Fibroblast of gingiva (primary cell): ENCODE results near the gene OR10P1.
A peak's percentile ranks its signal among the peaks of the same experiment; 100 is the strongest.

ENCODE experiments used
- DNase-seq: peaks from one replicate; pipeline ENCODE4 v3.0.0-alpha.2; 2011; ENCODE audit warnings: low read depth

Gene OR10P1

DNA sequence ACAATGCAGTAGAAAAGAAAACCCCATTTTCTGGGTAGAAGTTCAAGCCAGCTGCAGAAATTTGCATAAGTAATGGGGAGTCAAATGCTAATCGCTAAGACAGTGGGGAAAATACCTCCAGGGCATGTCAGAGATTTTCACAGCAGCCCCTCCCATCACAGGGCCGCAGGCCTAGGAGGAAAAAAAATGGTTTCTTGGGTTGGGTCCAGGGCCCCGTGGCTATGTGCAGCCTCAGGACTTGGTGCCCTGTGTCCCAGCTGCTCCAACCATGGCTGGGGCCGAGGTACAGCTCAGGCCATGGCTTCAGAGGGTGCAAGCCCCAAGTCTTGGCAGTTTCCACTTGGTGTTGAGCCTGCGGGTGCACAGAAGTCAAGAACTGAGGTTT is 14.6 kb downstream of the OR10P1 start:
- no peak for DNase-seq

DNA sequence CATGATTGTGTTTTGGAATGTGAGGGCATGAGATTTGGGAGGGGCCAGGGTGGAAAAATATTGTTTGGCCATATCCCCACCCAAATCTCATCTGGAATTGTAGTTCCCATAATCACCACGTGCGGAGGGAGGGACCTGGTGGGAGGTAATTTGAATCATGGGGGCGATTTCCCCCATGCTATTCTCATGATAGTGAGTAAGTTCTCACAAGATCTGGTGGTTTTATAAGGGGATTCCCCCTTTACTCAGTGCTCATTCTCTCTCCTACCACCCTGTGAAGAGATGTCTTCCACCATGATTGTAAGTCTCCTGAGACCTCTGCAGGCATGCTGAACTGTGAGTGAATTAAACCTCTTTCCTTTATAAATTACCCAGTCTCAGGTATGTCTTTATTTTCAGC is 15.7 kb downstream of the OR10P1 start:
- DNase-seq = no peak

DNA sequence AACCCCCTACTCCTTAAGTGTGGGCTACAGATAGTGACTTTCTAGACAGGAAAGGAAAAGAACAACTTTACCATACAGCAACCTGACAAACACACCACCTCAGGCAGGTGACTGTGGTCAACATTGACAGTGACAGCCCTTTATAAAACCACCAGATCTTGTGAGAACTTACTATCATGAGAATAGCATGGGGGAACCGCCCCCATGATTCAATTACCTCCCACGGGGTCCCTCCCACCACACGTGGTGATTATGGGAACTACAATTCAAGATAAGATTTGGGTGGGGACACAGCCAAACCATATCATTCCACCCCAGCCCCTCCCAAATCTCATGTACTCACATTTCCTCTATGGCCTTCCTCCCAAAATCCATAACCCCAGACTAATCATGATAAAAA is 16.3 kb downstream of the OR10P1 start:
- no peak for DNase-seq

DNA sequence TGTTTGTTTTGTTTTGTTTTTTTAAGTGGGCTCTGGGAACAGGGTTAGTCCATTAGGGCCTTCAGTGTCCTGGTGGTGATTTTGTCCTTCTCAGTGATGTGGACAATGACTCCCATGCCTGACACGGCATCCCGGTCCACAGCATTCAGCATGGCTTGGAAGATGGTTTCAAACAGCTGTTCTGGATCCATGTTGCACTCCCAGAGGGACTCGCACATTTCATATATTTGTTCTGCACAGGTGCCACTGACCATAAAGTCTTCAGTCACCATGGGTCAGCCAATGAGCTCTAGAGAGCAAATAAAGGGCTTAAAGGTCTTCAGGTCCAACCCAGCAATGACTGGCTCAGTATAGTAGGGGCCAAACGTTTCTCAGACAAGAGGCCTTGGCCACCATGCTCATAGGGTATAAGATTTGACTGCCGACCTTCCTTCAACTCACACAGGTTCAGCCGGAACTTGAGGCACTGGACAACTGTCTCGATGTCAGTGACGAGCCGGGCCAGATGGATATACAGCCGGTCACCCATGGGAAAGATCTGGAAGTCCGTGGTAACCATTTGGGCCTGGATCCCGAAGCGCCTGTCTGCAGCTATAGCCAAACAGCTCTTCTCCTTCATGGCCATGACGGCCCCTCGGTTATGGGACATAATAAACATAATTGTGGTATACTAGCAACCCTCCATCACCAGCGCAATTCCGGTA is 18.0 kb downstream of the OR10P1 start:
- no peak for DNase-seq

DNA sequence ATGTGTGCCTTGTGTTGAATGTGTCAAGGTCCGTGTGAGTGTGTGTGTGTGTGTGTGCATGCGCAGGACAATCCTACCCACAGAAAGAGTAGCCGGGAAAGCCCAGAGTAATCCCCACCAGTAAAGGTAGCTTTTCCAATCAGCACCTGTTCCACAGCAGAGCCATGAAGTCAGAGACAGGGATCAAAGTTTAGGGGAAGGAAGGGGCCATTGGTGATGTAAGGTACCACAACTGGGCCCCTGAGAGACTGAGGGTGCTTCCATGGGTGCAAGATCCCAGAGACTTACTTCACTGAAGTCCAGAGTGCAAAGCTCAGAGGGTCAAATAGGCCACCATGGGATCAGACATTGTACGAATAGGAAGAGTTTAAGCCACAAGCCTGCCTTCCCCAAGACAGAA is 20.5 kb downstream of the OR10P1 start:
- no peak for DNase-seq

DNA sequence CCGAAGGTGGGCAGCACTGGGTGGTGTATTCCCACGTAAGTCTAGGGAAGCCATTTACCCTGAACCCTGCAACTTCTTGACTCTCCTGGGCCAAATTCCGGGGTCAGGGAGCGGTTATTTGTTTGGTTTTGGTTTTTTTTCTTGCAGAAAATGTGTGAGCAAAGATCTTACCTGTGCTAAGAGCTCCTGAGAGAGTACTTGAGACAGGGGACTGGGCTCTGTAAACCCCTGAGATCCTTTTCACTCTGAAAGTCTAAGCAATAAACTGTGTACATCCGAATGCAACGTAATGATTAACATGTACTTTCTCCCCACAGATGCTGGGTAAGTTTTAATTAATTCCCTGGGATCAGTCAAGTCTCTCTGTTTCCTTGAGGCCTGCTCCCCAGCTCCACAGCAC is 21.5 kb downstream of the OR10P1 start:
- DNase-seq = no peak

DNA sequence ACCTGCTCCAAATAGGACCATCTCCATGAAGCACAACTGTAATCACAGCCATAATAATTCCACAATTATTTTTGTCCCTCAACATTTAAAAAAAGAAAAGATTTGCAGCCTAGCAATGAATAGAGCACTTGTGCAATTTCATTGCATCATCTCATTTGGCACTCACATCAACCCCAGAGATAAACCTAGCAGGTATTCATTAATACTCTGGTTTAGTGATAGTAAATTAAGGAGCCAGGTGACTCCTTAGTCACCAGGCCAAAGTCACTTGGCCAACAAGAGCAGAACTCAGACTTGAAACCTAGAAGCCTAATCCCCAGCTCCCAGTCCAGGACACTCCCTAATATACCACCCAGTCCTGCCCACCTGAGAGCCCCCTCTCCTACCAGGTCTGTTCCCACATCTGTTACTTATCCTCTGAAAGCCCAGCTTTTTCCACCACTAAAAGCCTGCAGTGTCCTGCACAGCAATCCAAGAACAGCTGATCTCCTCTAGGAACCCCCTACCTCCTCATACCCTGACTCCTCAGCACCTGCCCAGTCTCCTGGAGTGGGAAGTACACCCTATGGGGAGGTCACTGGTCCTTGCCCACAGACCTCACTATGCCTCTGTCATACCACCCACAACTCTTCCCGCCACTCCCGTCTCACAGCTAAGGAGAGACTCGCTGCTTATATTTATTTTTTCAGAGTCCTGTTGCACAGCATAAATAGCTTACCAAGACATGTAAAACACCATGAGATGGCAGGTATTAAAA is 22.1 kb downstream of the OR10P1 start:
- DNase-seq = no peak

DNA sequence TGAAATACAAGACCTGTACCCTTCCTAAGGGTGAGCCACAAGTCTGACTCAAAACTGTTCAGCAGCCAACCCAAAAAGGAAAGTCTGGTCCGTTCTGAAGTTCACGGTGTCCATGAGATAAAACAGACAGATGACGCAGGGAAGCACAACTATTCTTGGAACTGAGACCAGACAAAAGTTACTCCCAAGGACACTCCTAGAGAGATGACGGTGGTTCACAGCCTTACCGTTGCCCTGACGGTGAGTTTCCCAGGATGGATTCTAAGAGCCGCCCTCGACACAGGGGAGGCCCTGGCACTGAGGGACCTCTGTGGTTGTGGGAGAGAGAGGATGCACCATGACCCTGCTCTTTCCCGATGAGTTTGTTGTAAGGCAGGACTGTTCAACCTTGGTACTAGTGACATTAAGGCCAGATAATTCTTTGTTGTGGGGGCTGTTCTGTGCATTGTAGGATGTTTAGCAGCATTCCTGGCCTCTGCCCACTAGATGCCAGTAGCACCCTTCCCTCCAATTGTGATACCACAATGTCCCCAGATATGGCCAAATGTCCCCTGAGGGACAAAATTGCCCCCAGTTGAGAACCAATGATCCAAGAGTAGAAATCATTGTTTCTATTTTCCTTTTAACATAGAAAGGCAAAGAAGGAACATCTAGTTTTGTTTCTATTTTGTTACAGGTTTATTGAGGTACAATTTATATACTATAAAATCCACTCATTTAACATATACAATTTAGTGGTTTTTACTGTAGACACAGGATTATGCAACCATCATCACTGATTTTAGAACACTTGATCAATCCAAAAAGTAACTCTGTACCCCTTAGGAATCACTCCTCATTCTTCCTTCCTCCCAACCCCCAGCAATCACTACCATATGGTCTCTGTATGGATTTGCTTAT is 23.0 kb downstream of the OR10P1 start:
- DNase-seq = no peak

DNA sequence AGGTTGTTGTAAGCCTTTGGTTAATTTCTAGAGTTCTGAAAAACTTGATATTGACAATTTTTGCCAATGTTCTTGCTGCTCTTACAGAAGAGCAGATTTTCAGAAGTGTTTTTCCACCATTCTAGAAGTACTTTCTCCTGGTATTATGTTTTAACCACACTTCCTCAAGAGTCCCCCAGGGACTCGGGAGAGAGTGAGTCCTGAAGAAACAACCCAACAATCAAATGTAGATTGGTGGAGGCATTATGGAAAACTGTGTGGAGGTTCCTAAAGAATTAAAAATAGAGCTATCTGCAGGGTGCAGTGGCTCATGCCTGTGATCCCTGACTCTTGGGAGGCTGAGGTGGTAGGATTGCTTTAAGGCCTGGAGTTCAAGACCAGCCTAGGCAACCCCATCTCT is 26.7 kb downstream of the OR10P1 start:
- no peak for DNase-seq

DNA sequence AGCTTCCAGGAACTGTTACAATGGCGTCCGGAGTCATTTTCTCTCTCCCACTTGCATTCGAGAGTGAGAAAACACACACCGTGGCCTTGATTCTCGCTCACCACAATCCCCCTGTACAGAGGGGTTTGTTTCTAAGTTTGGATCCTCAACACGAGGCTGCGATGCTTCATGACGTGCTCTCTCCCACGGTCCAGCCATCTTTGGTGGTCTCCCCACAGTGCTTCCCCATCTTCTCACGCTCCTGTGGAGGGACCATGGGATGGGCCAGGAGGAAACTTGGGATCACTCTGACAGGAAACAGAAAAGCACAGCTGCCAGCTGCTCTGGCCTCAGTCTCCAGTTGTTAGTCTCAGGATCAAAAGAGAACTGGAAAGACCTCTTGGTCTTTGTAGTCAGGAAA is 28.1 kb downstream of the OR10P1 start:
- no peak for DNase-seq

DNA sequence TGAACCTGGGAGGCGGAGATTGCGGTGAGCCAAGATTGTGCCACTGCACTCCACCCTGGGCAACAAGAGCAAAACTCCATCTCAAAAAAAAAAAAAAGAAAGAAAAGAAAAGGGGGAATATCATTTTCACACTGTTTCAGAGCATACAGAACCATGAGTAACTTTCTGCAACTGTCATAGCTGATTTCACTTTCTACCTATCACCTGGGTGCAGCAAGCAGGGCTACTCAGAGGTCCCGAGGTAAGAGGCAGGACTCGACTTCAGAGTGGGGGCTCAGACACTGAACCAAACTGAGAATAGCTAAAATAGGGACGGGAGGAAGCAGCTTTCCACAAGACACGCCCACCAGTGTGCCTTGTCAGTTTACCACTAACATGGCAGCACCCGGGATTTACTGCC is 29.8 kb downstream of the OR10P1 start:
- no peak for DNase-seq

DNA sequence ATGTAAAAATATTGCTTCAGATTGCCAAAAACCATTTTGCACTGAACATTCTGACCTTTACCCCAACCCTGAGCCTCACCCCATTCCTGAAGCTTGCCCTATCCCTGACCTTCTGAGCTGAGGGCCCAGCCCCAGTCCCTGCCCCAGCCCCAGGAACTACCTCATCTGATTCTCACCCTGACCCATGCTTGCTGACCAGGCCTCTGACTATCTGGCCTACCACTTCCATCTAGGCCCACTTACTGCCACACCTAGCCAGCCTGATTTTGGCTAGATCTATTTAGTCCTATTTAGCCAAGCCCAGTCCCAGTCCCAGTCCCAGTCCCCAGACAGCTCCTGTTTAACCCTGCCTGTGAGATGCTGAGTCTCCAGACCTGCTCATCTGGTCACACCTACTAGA is 33.6 kb downstream of the OR10P1 start:
- no peak for DNase-seq

DNA sequence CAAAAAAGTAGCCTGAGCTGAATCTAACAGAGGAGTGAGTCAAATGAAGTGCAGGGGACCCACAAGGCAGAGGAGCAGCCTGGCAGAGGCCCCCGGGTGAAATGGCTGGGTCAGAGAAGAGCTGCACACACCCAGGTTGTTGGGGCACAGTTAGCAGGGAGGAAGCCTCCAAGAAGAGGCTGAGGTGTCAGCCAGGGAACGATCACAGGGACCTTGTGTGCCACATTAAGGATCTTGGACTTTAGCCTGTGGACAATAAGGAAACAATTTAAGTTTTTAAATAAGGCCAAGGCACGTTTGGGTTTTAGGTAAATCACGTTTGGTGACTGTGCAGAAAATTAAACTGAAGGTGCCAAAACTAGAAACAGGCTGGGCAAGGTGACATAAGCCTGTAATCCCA is 35.1 kb downstream of the OR10P1 start:
- no peak for DNase-seq

DNA sequence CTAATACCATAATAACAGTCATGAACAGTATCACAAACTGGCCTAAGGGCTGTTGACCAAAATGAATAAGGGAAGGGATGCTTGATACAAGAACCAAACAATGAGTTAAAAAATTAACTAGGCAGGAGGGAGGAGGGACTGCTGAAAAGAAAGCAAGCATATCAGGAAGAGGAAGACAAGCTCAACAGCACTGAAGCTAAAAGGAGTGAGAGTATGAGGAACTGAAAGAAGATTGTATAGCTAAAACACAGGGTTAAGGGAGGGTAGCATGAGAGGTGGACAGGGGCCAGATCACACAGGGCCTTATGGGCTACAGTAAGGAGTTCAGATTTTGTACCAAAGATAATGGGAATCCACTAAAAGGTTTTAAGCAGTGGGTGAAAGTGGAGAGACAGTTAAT is 36.9 kb downstream of the OR10P1 start:
- DNase-seq = no peak

DNA sequence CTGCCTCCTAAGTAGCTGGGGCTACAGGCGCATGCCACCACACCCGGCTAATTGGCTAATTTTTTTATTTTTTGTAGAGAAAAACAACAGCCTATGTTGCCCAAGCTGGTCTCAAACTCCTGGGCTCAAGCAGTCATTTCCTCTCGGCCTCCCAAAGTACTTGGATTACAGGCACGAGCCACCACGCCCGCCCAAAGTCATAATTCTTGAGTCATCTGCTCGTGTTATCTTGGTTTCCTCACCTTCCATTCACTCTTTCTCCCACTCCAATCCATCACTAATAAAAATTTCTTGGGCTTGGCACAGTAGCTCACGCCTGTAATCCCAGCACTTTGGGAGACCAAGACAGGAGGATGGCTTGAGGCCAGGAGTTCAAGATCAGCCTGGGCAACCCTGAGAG is 39.0 kb downstream of the OR10P1 start:
- no peak for DNase-seq

DNA sequence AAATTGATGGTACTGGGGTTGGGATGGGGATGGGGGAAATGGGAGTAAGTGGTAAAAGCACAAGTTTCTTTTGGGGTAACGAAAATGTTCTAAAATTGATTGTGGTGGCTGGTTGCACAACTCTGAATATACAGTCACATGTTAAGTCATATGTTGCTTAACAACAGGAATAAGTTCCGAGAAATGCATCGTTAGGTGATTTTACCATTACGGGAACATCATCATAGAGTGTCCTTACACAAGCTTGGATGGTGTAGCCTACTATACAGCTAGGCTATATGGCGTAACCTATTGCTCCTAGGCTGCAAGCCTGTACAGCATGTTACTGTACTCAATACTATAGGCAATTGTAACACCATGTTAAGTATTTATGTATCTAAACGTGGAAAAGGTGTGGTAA is 40.0 kb downstream of the OR10P1 start:
- no peak for DNase-seq

DNA sequence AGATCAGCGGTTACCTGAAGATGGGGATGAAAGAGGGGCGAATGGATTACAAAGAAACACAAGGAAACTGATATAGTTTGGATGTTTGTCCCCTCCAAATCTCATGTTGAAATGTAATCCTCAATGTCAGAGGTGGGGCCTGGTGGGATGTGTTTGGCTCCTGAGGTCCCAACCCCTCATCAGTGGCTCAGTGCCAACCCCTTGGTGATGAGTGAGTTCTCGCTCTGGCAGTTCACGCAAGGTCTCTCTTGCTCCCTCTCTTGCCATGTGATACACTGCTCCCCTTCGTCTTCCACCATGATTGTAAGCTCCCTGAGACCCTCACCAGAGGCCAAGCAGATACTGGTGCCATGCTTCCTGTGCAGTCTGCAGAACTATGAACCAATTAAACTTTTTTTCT is 43.0 kb downstream of the OR10P1 start:
- DNase-seq = no peak

DNA sequence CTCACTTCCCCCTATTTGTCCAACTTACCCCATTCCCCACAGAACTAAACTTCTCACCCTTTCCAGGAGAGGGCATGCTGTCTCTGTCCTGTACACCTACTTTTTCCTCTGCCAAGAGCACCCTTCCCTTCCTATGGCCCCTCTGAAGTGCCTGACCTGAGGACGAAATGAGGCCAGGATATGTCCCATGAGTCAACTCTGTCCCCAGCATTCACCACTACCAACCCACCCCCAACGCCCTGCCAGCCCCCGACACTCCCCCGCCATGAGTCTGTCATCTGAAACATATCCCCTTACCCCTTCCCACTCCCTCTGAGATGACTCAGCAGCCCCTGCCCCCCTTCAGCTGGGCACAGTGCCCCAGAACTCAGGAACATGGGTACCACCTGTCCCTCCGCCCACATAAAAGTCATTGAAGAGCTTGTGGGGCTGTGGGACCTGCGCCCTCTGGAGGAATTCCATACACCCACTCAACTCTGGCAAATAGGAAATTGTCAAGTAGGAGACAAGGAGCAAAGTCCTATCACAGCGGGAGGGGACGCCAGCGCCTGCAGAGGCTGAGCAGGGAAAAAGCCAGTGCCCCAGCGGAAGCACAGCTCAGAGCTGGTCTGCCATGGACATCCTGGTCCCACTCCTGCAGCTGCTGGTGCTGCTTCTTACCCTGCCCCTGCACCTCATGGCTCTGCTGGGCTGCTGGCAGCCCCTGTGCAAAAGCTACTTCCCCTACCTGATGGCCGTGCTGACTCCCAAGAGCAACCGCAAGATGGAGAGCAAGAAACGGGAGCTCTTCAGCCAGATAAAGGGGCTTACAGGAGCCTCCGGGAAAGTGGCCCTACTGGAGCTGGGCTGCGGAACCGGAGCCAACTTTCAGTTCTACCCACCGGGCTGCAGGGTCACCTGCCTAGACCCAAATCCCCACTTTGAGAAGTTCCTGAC is 44.7 kb downstream of the OR10P1 start:
- peak; percentile 63 for DNase-seq

DNA sequence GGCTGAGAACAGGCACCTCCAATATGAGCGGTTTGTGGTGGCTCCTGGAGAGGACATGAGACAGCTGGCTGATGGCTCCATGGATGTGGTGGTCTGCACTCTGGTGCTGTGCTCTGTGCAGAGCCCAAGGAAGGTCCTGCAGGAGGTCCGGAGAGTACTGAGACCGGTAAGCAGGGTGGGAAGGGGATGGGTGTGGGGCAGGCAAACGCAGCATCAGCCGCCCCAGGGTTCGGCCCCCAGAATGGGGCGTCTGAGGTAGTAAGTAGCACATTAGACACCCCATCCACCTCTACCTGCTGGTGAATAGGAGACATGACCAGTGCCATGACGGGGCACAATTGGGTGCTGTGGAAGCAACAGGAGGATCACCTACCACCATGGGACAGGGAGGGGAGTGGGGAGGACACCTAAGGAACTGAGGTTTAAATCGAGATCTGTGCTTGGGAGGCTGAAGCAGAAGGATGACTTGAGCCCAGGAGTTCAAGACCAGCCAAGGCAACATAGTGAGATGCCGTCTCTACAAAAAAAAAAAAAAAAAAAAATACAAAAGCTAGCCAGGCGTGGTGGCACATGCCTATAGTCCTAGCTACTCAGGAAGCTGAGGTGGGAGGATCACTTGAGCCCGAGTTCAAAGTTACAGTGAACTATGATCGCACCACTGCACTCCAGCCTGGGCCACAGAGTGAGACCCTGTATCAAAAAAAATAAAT is 45.5 kb downstream of the OR10P1 start:
- no peak for DNase-seq

DNA sequence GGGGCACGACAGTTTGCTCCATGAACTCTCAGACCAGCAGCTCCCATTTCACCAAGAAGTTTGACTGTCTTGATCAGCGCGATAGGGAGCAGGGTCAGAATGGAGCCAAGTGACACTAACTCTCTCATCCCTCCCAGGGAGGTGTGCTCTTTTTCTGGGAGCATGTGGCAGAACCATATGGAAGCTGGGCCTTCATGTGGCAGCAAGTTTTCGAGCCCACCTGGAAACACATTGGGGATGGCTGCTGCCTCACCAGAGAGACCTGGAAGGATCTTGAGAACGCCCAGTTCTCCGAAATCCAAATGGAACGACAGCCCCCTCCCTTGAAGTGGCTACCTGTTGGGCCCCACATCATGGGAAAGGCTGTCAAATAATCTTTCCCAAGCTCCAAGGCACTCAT is 47.0 kb downstream of the OR10P1 start:
- DNase-seq = no peak

DNA sequence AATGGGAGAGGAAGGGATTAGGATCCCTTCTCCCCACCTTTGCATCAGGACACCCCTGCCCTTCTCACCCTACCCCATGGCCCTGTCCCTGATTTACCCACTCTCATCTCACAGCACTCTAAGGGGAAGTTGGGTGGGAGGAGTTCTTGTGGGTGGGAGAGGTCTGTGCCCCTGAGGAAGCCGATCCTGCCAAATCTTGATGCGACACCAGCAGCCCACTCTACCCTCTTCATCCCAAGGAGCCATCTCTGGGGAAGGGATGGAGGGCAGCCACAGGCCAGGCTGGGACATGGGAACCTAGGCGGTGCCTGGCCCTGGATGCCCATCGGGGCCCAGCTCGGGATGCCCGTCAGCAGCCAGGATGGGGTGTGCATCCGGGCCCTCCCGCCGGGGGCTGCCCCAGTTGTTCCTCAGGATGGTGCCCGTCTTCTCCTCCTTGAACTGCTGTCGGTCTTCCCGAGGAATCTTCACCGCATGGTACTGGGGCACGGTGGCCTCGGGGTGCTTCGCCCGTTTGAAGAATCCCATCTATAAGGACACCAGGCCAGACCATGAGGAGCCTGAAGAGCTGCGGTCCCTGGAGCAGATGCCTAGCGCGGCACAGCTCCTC is 48.2 kb downstream of the OR10P1 start:
- DNase-seq = no peak
